ENCODE results near the gene SUMO3. TPM values are rescaled to one million over a fixed set of nuclear protein-coding genes. Genes with fewer than 3 reads are reported as not detected.

SUMO3 gene
- 153 and 197 TPM in 2 replicates for total RNA-seq (2014; rRNA removed; shearing (Covaris generic); ENCODE audit: low replicate concordance)

DNA sequence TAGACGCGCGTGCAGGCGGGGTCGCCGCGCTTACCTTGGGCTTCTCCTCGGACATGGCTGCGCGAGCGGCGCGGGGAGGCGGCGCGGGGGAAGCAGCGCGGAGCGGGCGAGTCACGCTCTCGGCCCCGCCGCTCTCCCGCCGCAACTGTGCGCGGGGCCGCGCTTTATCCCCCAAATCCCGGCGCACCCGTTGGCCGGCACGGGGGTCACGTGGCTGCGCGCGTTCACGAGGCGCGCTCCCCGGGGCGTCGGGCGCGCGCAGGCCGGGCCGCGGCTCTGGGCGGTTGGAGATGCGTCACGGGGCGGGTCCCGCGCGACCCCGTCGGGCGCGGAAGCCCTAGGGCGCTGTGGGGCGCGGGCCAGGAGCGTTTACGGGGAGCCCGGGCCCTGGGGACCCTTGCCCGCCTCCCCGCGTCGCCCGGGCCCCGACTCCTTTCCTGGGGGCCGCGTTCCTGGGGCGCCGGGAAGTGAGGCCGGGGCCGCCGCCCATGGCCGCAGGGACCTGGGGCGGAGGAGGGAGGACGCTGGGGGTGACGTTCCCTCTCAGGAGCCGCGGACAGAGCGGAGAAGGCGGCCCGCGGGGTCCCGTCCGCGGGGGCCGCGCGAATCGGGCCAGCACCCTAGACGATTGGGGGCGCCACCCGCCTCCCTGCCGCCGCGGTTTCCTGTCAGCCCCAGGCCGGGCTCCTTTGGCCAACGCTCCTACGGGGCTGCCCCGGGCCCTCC lies at the start of gene SUMO3:
Gene SUMO3, minus strand, starts transcription at position 149 of the 726 bp plus-strand sequence. Its CDS starts 94 bp downstream, at position 55.
- Histone ChIP-seq H3K4me3 (peak within 1 kb of the TSS; percentile 72), H3K9me3 (peaks cover 28% of the 10 kb centered on the region)
- DNase-seq = peak; percentile 80

DNA sequence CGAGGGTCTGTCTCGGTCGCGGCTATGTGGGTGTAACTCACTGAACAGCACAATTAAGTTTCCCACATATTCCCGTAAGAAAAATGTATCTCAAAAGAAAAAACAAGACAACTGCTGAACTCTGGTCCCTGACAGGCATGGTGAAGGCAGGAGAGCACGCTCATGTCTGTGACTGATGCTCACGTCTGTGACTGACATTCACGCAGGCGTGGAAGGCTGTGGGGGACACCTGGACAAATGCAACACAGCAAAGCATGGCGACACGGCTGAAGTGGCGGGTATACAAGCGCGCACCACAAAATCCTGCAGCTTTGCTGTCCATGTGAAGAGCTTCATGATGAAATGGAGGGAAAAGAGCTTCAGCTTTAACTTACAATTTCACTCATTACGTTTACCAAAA lies 49.6 kb upstream of the SUMO3 start:
- H3K4me3 ChIP-seq = no peak overlapping the region
- no peaks in the 10 kb centered on the region for H3K27me3 ChIP-seq
- H3K36me3 ChIP-seq = peaks cover 60% of the 10 kb centered on the region
- no peak for DNase-seq
- H3K9me3 ChIP-seq = no peaks in the 10 kb centered on the region

More for the DNA sequence above, at the start of gene SUMO3:
- Histone ChIP-seq H3K36me3 (peaks cover 17% of the 10 kb centered on the region), H3K27me3 (no peaks in the 10 kb centered on the region)

- DNase-seq = peak; percentile 39
- Histone ChIP-seq H3K36me3 (peaks cover 59% of the 10 kb centered on the region), H3K27me3 (no peaks in the 10 kb centered on the region), H3K4me3 (no peak overlapping the region), H3K9me3 (no peaks in the 10 kb centered on the region)
Measured at GRCh38 chr21:44866780-44867179, 48.9 kb upstream of the SUMO3 start.

DNA sequence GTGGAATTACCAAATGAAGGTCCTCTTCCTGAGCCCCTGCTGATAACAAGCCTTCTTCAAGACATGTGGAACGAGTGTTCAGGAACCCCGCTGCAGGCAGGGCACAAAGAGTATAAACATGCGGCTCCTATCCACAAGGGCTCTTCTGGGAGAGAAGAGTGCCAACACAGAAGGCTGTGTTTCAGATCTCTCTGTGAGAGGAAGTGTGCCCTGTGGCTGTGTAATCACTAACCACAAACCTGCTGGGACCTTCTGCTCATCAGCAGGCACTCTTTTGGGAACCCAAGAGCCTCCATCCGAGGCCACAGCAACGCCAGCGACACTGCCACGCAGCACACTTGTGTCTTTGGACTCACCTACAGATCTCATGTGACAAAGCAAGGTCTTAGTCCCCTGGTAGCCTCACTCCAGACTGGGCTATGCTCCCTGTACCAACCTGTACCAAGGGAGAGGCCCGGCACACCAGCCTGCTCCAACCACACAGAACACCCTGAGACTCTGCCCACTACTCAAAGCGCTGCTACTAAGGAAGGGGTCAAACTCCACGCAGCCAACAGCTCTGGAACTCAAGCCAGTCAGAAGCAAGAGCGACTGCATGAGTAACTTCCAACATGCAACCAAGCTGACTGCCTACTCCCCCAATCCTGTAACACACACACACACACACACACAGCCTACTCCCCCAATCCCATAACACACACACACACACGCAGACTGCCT lies 47.9 kb upstream of the SUMO3 start:
- H3K36me3 ChIP-seq = peaks cover 67% of the 10 kb centered on the region

DNA sequence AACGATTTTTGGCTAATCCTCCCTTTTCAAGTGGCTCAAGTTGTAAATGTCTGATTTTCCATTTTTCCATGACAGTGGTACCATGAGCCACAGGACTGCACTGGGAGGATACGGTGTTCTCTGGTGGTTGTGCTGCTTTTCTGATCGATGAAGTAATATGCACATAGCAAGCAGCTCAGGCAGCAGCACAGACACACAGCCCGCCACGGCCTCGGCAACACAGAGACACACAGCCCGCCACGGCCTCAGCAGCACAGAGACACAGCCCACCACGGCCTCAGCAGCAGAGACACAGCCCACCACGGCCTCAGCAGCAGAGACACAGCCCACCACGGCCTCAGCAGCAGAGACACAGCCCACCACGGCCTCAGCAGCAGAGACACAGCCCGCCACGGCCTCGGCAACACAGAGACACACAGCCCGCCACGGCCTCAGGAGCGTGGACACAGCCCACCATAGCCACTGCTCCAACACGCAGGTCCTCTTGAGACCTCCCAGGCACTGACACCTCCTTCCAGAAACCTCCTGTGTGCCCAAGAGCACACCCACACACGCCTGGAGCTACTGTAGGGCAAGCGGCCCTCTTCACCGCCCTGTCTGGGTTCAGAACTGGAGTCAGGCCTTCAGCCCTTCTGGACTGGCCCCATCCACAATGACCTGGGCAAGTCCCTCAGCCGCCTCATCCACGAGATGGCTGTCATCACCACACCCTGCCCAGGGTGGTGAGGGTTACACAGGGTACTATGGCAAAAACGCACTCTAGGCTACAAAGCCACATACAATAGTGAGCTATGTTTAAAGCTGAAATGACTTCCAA lies 45.2 kb upstream of the SUMO3 start:
- H3K4me3 ChIP-seq = no peak overlapping the region
- peaks cover 85% of the 10 kb centered on the region for H3K36me3 ChIP-seq
- no peaks in the 10 kb centered on the region for H3K27me3 ChIP-seq
- no peak for DNase-seq
- no peaks in the 10 kb centered on the region for H3K9me3 ChIP-seq

More for the DNA sequence above, 47.9 kb upstream of the SUMO3 start:
- Histone ChIP-seq H3K27me3 (no peaks in the 10 kb centered on the region), H3K9me3 (no peaks in the 10 kb centered on the region), H3K4me3 (no peak overlapping the region)
- DNase-seq = no peak

GRCh38 chr21:44858791-44859190 lies 40.9 kb upstream of the SUMO3 start:
- Histone ChIP-seq H3K4me3 (no peak overlapping the region), H3K36me3 (peaks cover 90% of the 10 kb centered on the region), H3K27me3 (no peaks in the 10 kb centered on the region), H3K9me3 (no peaks in the 10 kb centered on the region)
- no peak for DNase-seq

GRCh38 chr21:44858291-44858690 lies 40.4 kb upstream of the SUMO3 start:
- no peaks in the 10 kb centered on the region for H3K9me3 ChIP-seq
- no peak overlapping the region for H3K4me3 ChIP-seq
- DNase-seq = no peak
- no peaks in the 10 kb centered on the region for H3K27me3 ChIP-seq
- H3K36me3 ChIP-seq = peaks cover 86% of the 10 kb centered on the region

DNA sequence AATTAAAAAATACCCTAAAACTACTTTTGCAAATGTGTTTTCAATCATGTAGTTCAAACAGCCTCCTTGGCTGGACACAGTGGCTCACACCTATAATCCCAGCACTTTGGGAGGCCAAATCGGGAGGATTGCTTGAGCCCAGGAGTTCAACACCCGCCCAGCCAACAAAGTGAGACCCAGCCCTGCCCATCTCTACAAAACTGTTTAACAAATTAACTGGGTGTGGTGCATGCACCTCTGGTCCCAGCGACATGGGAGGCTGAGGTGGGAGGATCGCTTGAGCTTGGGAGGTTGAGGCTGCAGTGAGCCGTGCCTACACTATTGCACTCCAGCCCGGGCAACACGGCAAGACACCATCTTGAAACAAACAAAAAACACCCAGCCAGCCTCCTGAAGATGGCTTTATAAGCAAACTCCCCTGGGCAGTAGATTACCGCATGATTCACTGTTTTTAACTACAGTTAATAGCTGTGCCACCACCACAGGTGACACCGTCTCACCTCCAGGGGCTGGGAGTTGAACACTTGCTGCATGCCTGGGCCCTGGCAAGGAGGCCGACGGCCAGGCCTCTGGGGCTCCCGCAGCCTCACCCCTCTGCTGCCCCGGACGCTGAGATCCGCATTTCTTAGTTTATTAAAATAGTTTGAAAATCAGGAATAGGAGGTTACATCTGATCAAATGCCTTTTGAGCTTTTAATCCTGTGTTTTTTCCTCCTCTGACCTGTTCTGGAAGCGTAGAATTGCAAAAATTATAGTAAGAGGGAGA lies 39.4 kb upstream of the SUMO3 start:
- Histone ChIP-seq H3K4me3 (no peak overlapping the region), H3K27me3 (no peaks in the 10 kb centered on the region), H3K36me3 (peaks cover 88% of the 10 kb centered on the region), H3K9me3 (no peaks in the 10 kb centered on the region)
- no peak for DNase-seq

DNA sequence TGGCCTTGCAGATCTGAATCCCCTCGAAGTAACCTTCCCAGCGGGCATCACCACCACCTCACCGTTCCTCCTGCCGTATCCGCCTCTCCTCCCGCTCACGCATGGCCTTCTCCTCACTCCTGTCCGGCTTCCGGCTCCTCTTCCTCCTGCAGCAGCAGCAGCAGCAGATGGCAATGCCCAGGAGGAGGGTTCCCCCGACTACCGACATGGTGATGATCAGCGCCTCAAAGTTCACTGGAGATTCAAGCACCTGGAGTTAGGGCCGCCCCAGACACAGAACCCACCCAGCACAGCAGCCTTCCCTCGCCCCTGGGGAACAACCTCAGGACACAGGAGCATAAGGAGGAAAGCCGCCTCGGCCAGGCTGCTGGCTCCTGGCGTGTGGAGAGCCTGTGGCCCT lies 38.3 kb upstream of the SUMO3 start:
- Histone ChIP-seq H3K27me3 (no peaks in the 10 kb centered on the region), H3K36me3 (peaks cover 86% of the 10 kb centered on the region), H3K4me3 (no peak overlapping the region), H3K9me3 (no peaks in the 10 kb centered on the region)
- DNase-seq = no peak

- Histone ChIP-seq H3K36me3 (peaks cover 88% of the 10 kb centered on the region), H3K4me3 (no peak overlapping the region), H3K27me3 (no peaks in the 10 kb centered on the region), H3K9me3 (no peaks in the 10 kb centered on the region)
- DNase-seq = no peak
Measured at GRCh38 chr21:44855572-44855971, 37.7 kb upstream of the SUMO3 start.

- no peaks in the 10 kb centered on the region for H3K27me3 ChIP-seq
- no peaks in the 10 kb centered on the region for H3K9me3 ChIP-seq
- H3K4me3 ChIP-seq = no peak overlapping the region
- peaks cover 88% of the 10 kb centered on the region for H3K36me3 ChIP-seq
- no peak for DNase-seq
Measured at GRCh38 chr21:44854664-44855446, 37.0 kb upstream of the SUMO3 start.

- no peaks in the 10 kb centered on the region for H3K9me3 ChIP-seq
- DNase-seq = no peak
- H3K27me3 ChIP-seq = no peaks in the 10 kb centered on the region
- peaks cover 88% of the 10 kb centered on the region for H3K36me3 ChIP-seq
- no peak overlapping the region for H3K4me3 ChIP-seq
Measured at GRCh38 chr21:44854391-44854663, 36.5 kb upstream of the SUMO3 start.

- Histone ChIP-seq H3K9me3 (no peaks in the 10 kb centered on the region), H3K27me3 (no peaks in the 10 kb centered on the region), H3K4me3 (no peak overlapping the region), H3K36me3 (peaks cover 88% of the 10 kb centered on the region)
- DNase-seq = no peak
Measured at GRCh38 chr21:44853601-44854390, 35.9 kb upstream of the SUMO3 start.

DNA sequence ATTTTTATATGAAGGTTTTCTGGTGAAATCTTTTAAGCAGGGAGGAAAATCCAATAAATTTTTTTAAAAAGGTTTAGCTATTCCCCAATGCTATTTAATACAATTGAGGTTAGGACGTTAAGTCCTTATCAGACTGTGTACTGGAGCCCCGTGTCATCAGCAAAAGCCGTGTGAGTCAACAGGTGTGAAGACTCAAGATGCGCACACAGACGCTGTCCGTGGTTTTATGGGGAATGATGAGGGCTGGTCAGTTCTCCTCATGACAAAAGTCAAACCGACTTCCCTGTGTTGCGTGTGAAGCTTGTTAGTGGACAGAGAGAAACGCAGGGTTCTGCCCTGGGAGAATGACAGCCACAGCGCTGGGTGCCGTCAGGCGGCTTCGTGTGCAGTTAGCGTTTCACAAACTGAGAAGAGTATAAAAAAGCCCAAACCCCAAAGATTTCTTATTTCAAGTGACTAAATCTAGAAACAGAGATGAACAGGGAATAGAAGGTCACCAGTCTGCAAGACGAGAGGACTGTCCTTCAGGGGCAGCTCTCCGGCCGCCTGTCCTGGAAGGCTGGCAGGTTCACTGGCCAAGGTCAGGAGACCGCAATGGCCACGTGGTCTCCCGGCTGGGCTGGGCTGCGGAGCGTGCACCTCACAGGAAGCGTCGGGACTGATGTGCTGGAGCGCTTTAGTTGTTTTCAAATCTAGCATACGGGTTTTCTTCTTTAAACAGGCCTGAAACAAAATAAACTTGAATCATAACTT lies 33.2 kb upstream of the SUMO3 start:
- H3K36me3 ChIP-seq = peaks cover 66% of the 10 kb centered on the region
- no peaks in the 10 kb centered on the region for H3K9me3 ChIP-seq
- H3K4me3 ChIP-seq = no peak overlapping the region
- no peaks in the 10 kb centered on the region for H3K27me3 ChIP-seq
- DNase-seq = no peak
